DOHH2 (cell line): Measurements from ENCODE around the gene IFNAR1.

Source experiments
- H3F3A ChIP-seq: fragments of 200-600 bp; sonication (generic), shearing (Covaris generic); 2 replicates; pipeline ENCODE4 v1.6.0; 2016; ENCODE audit warnings: antibody characterized with exemption, mild to moderate bottlenecking; ENCODE audit not compliant: control insufficient read depth, insufficient read depth
- H3K27ac ChIP-seq: fragments of 200-600 bp; sonication (generic); 2 replicates; pipeline ENCODE4 v1.5.1; 2014; ENCODE audit warnings: low read depth, mild to moderate bottlenecking, low read length, moderate library complexity
- H3K27me3 ChIP-seq: fragments of 200-600 bp; sonication (generic); 2 replicates; pipeline ENCODE4 v1.6.1; 2014; ENCODE audit warnings: mild to moderate bottlenecking, low read length, mixed read lengths; ENCODE audit not compliant: control insufficient read depth
- H3K36me3 ChIP-seq: fragments of 200-600 bp; sonication (generic); 2 replicates; pipeline ENCODE4 v1.6.1; 2014; ENCODE audit warnings: mild to moderate bottlenecking, low read length, moderate library complexity, mixed read lengths; ENCODE audit not compliant: control insufficient read depth
- H3K4me1 ChIP-seq: fragments of 200-600 bp; sonication (generic); 2 replicates; pipeline ENCODE4 v1.6.1; 2014; ENCODE audit warnings: mild to moderate bottlenecking, low read length, mixed read lengths; ENCODE audit not compliant: control insufficient read depth
- H3K4me2 ChIP-seq: fragments of 200-600 bp; sonication (generic); 2 replicates; pipeline ENCODE4 v1.6.0; 2014; ENCODE audit warnings: mild to moderate bottlenecking, low read length, moderate library complexity
- H3K4me3 ChIP-seq: fragments of 200-600 bp; sonication (generic); 2 replicates; pipeline ENCODE4 v1.5.1; 2014; ENCODE audit warnings: mild to moderate bottlenecking, low read length, mixed read lengths
- H3K79me2 ChIP-seq: fragments of 200-600 bp; sonication (generic); 2 replicates; pipeline ENCODE4 v1.6.1; 2014; ENCODE audit warnings: mild to moderate bottlenecking, low read length, mixed read lengths; ENCODE audit not compliant: control insufficient read depth
- H3K9me2 ChIP-seq: fragments of 200-600 bp; sonication (generic); replicated peaks from 2 replicates; pipeline ENCODE4 v1.6.1; 2014; ENCODE audit warnings: mild to moderate bottlenecking, low read length, mixed read lengths; ENCODE audit not compliant: control insufficient read depth
- H3K9me3 ChIP-seq: fragments of 200-600 bp; sonication (generic); 2 replicates; pipeline ENCODE4 v1.6.1; 2014; ENCODE audit warnings: antibody characterized with exemption, low read length, mixed read lengths; ENCODE audit not compliant: control insufficient read depth, insufficient read depth
- H4K20me1 ChIP-seq: fragments of 200-600 bp; sonication (generic); 2 replicates; pipeline ENCODE4 v1.6.0; 2014; ENCODE audit warnings: low read depth, mild to moderate bottlenecking, antibody characterized with exemption, low read length, moderate library complexity; ENCODE audit not compliant: control insufficient read depth, insufficient read depth
- CTCF ChIP-seq: fragments of 200-600 bp; sonication (generic); IDR thresholded peaks from one replicate; pipeline ENCODE4 v1.5.1; 2014; ENCODE audit warnings: antibody characterized with exemption, mild to moderate bottlenecking, low read depth, low read length; ENCODE audit not compliant: poor library complexity, severe bottlenecking
- EZH2phosphoT487 ChIP-seq: fragments of 200-600 bp; sonication (generic); IDR thresholded peaks from 2 replicates; pipeline ENCODE4 v1.6.1; 2017; ENCODE audit warnings: borderline replicate concordance, mild to moderate bottlenecking, antibody characterized with exemption, low read length, moderate library complexity, mixed read lengths

IFNAR1 gene

GRCh38 chr21:33324291-33325221 is at the start of gene IFNAR1:
IFNAR1 (plus strand) TSS chr21:33324970; CDS start chr21:33325056, 86 bp downstream.
- Histone ChIP-seq H3K27me3 (no peaks in the 10 kb centered on the region), H3K4me1 (peaks cover 38% of the 10 kb centered on the region), H3K27ac (peak within 1 kb of the TSS; percentile 89), H3F3A (peaks cover 10% of the 10 kb centered on the region), H3K36me3 (peaks cover 39% of the 10 kb centered on the region), H3K79me2 (peaks cover 58% of the 10 kb centered on the region), H3K9me2 (no peaks in the 10 kb centered on the region), H3K9me3 (no peaks in the 10 kb centered on the region), H3K4me2 (peak within 1 kb of the TSS; percentile 84), H4K20me1 (peaks cover 4% of the 10 kb centered on the region; the same call in 1 of the 2 replicates), H3K4me3 (peak within 1 kb of the TSS; percentile 98)
- TF ChIP-seq CTCF (no peak), EZH2phosphoT487 (no peak)

- TF ChIP-seq CTCF: no peak
- no peak for TF ChIP-seq EZH2phosphoT487
- peaks cover 75% of the 10 kb centered on the region for H3K36me3 ChIP-seq
Measured at GRCh38 chr21:33278721-33279120, 46.0 kb upstream of the IFNAR1 start.

GRCh38 chr21:33279330-33279820 is 45.4 kb upstream of the IFNAR1 start:
- TF ChIP-seq CTCF (no peak), EZH2phosphoT487 (no peak)
- Histone ChIP-seq H3K4me2 (no peak overlapping the region), H3F3A (no peaks in the 10 kb centered on the region), H3K9me3 (peaks cover 18% of the 10 kb centered on the region; the same call in 1 of the 2 replicates), H4K20me1 (no peaks in the 10 kb centered on the region), H3K36me3 (peaks cover 77% of the 10 kb centered on the region), H3K9me2 (no peaks in the 10 kb centered on the region), H3K27me3 (no peaks in the 10 kb centered on the region), H3K4me1 (no peaks in the 10 kb centered on the region), H3K27ac (no peak overlapping the region), H3K79me2 (no peaks in the 10 kb centered on the region), H3K4me3 (no peak overlapping the region)

More at GRCh38 chr21:33278721-33279120, 46.0 kb upstream of the IFNAR1 start:
- Histone ChIP-seq H3K4me2 (no peak overlapping the region), H3K9me2 (no peaks in the 10 kb centered on the region), H3K4me3 (no peak overlapping the region), H3F3A (no peaks in the 10 kb centered on the region; the same call in 1 of the 2 replicates), H3K4me1 (no peaks in the 10 kb centered on the region), H4K20me1 (no peaks in the 10 kb centered on the region), H3K79me2 (no peaks in the 10 kb centered on the region), H3K27me3 (no peaks in the 10 kb centered on the region), H3K27ac (no peak overlapping the region), H3K9me3 (peaks cover 18% of the 10 kb centered on the region; the same call in 1 of the 2 replicates)
